Measurements from ENCODE around the gene SPECC1.

DNA sequence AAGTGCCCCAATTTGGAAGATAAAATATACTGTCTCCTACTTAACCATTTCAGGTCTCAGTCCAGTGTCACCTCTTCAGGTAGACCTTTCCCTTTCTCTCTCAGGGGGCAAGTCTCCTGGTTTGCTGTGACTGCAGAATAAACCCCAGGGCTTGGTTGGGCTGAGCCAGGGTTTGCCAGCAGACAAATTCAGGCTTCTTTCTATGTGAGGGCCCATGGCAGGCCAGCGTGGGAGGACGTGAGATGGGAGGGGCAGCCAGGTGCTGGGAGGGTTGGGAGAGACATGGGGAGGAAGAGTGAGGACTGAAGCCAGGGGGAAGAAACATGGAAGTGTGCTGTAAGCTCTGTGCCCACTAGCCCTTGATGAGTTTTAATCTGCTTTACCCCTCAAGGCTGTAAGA lies 163.2 kb downstream of the SPECC1 start:
- TF ChIP-seq CTCF (IDR thresholded peaks at IDR 0.05; ENCODE audit: low read depth, low read length, poor library complexity, severe bottlenecking), result no peak
- TF ChIP-seq EZH2phosphoT487 (IDR thresholded peaks at IDR 0.05; ENCODE audit: borderline replicate concordance, low read length), result no peak
